ENCODE data around the gene NOTCH2. TPM values are rescaled to one million over a fixed set of nuclear protein-coding genes. Genes with fewer than 3 reads are reported as not detected.

NOTCH2 gene
- total RNA-seq, 2 donors from 2014 or later = 90.3 to 95.1 TPM

GRCh38 chr1:119883826-119884225 lies 185.6 kb downstream of the NOTCH2 start:
- Mint-ChIP-seq H3K4me1 (no peaks in the 10 kb centered on the region), H3K36me3 (ENCODE audit: low read depth) (no peaks in the 10 kb centered on the region), H3K27ac (no peak overlapping the region), H3K9me3 (peaks cover 7% of the 10 kb centered on the region), H3K27me3 (peaks cover 26% of the 10 kb centered on the region), H3K4me3 (no peak overlapping the region)
- no peak for ATAC-seq (replicated peaks)

GRCh38 chr1:119882132-119883049 lies 187.1 kb downstream of the NOTCH2 start:
- H3K4me1 Mint-ChIP-seq = no peaks in the 10 kb centered on the region
- ATAC-seq (replicated peaks) = no peak

GRCh38 chr1:119879510-119880434 lies 189.7 kb downstream of the NOTCH2 start:
- Mint-ChIP-seq H3K4me3 (no peak overlapping the region), H3K4me1 (no peaks in the 10 kb centered on the region), H3K9me3 (no peaks in the 10 kb centered on the region), H3K27me3 (peaks cover 15% of the 10 kb centered on the region), H3K27ac (no peak overlapping the region), H3K36me3 (ENCODE audit: low read depth) (no peaks in the 10 kb centered on the region)
- ATAC-seq (replicated peaks) = no peak

More at GRCh38 chr1:119882132-119883049, 187.1 kb downstream of the NOTCH2 start:
- H3K9me3 Mint-ChIP-seq = no peaks in the 10 kb centered on the region
- no peak overlapping the region for H3K4me3 Mint-ChIP-seq
- peaks cover 19% of the 10 kb centered on the region for H3K27me3 Mint-ChIP-seq
- no peaks in the 10 kb centered on the region for H3K36me3 Mint-ChIP-seq (ENCODE audit: low read depth)
- no peak overlapping the region for H3K27ac Mint-ChIP-seq

- Mint-ChIP-seq H3K27ac (no peak overlapping the region), H3K4me3 (no peak overlapping the region), H3K4me1 (no peaks in the 10 kb centered on the region), H3K27me3 (peaks cover 16% of the 10 kb centered on the region), H3K9me3 (no peaks in the 10 kb centered on the region), H3K36me3 (ENCODE audit: low read depth) (no peaks in the 10 kb centered on the region)
- ATAC-seq (replicated peaks) = no peak
Observed at GRCh38 chr1:119878171-119878570, 191.3 kb downstream of the NOTCH2 start.

GRCh38 chr1:119874186-119874585 lies 195.3 kb downstream of the NOTCH2 start:
- Mint-ChIP-seq H3K27me3 (peaks cover 20% of the 10 kb centered on the region), H3K36me3 (ENCODE audit: low read depth) (no peaks in the 10 kb centered on the region), H3K9me3 (no peaks in the 10 kb centered on the region), H3K27ac (no peak overlapping the region), H3K4me1 (no peaks in the 10 kb centered on the region), H3K4me3 (no peak overlapping the region)
- ATAC-seq (replicated peaks) = no peak

GRCh38 chr1:119873135-119874015 lies 196.1 kb downstream of the NOTCH2 start:
- ATAC-seq (replicated peaks) = peak; percentile 64
- no peak overlapping the region for H3K4me3 Mint-ChIP-seq
- no peaks in the 10 kb centered on the region for H3K9me3 Mint-ChIP-seq
- H3K27ac Mint-ChIP-seq = no peak overlapping the region
- H3K27me3 Mint-ChIP-seq = peaks cover 20% of the 10 kb centered on the region
- no peaks in the 10 kb centered on the region for H3K36me3 Mint-ChIP-seq (ENCODE audit: low read depth)
- H3K4me1 Mint-ChIP-seq = no peaks in the 10 kb centered on the region

DNA sequence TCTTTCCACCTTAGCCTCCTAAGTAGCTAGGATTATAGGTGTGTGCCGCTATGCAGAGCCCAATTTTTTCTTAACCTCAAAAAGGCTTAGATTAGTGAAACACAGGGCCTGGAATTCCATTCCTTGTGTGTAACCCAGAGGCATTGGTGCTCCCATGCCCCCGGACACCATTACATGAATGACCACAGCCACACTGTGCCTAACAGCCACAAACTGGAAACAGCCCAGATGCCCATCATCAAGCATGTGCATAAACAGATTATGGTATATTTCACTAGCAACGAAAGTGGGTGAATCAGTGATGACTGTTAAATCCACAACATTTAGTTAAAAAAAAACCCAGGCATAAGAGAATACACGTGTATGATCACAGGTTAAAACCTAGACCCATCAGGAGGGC lies 197.6 kb downstream of the NOTCH2 start:
- Mint-ChIP-seq H3K4me3 (no peak overlapping the region), H3K27me3 (peaks cover 20% of the 10 kb centered on the region), H3K9me3 (no peaks in the 10 kb centered on the region), H3K4me1 (no peaks in the 10 kb centered on the region), H3K36me3 (ENCODE audit: low read depth) (no peaks in the 10 kb centered on the region), H3K27ac (no peak overlapping the region)
- ATAC-seq (replicated peaks) = no peak

GRCh38 chr1:119870917-119871596 lies 198.4 kb downstream of the NOTCH2 start:
- Mint-ChIP-seq H3K4me3 (no peak overlapping the region), H3K27ac (no peak overlapping the region), H3K36me3 (ENCODE audit: low read depth) (no peaks in the 10 kb centered on the region), H3K4me1 (no peaks in the 10 kb centered on the region), H3K9me3 (no peaks in the 10 kb centered on the region), H3K27me3 (peaks cover 23% of the 10 kb centered on the region)
- no peak for ATAC-seq (replicated peaks)

GRCh38 chr1:119869995-119870394 lies 199.5 kb downstream of the NOTCH2 start:
- H3K36me3 Mint-ChIP-seq (ENCODE audit: low read depth) = no peaks in the 10 kb centered on the region
- H3K4me1 Mint-ChIP-seq = no peaks in the 10 kb centered on the region
- no peak overlapping the region for H3K4me3 Mint-ChIP-seq
- no peak for ATAC-seq (replicated peaks)
- H3K27me3 Mint-ChIP-seq = peaks cover 26% of the 10 kb centered on the region
- no peak overlapping the region for H3K27ac Mint-ChIP-seq
- no peaks in the 10 kb centered on the region for H3K9me3 Mint-ChIP-seq

- Mint-ChIP-seq H3K9me3 (no peaks in the 10 kb centered on the region), H3K27ac (no peak overlapping the region), H3K4me3 (no peak overlapping the region), H3K27me3 (peaks cover 26% of the 10 kb centered on the region), H3K4me1 (no peaks in the 10 kb centered on the region), H3K36me3 (ENCODE audit: low read depth) (no peaks in the 10 kb centered on the region)
- ATAC-seq (replicated peaks) = no peak
Observed at GRCh38 chr1:119868176-119868575, 201.3 kb downstream of the NOTCH2 start.

DNA sequence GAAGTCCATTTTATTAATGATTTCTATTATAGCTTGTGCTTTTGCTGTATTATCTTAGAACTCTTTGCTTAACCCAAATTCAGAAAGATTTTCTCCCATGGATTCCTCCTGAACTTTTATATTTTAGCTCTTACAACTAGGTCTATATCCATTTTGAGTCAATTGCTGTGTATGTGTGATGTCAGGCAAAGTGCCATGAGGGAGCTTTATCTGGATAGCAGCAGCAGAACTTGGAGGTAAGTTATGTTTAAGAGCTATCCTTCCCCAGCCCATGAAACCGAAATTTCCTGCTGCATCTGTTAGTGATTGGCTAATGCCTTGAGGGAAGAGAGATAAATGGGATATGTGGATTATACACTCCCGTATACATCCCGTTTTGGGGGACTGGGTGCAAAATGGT lies 203.0 kb downstream of the NOTCH2 start:
- ATAC-seq (replicated peaks) = no peak
- H3K9me3 Mint-ChIP-seq = no peaks in the 10 kb centered on the region
- no peak overlapping the region for H3K4me3 Mint-ChIP-seq
- H3K4me1 Mint-ChIP-seq = no peaks in the 10 kb centered on the region
- no peaks in the 10 kb centered on the region for H3K36me3 Mint-ChIP-seq (ENCODE audit: low read depth)
- H3K27ac Mint-ChIP-seq = no peak overlapping the region
- H3K27me3 Mint-ChIP-seq = peaks cover 24% of the 10 kb centered on the region

- Mint-ChIP-seq H3K27ac (no peak overlapping the region), H3K4me3 (no peak overlapping the region), H3K36me3 (ENCODE audit: low read depth) (no peaks in the 10 kb centered on the region), H3K27me3 (peaks cover 18% of the 10 kb centered on the region), H3K4me1 (no peaks in the 10 kb centered on the region), H3K9me3 (no peaks in the 10 kb centered on the region)
- no peak for ATAC-seq (replicated peaks)
Observed at GRCh38 chr1:119865627-119866026, 203.8 kb downstream of the NOTCH2 start.

GRCh38 chr1:119862276-119862675 lies 207.2 kb downstream of the NOTCH2 start:
- ATAC-seq (replicated peaks) = no peak
- Mint-ChIP-seq H3K27ac (no peak overlapping the region), H3K4me1 (no peaks in the 10 kb centered on the region), H3K36me3 (ENCODE audit: low read depth) (no peaks in the 10 kb centered on the region), H3K27me3 (peaks cover 18% of the 10 kb centered on the region), H3K9me3 (no peaks in the 10 kb centered on the region), H3K4me3 (no peak overlapping the region)
